8988T (cell line): Measurements from ENCODE around the gene KCNJ15.
"Not testable (repeated sequence)": the region's sequence is repeated elsewhere in the genome, so short reads cannot be mapped to it uniquely, and the experiment has no call there.

Source experiments
- DNase-seq: peaks from one replicate; pipeline ENCODE4 v3.0.0; 2011

Gene KCNJ15

DNA sequence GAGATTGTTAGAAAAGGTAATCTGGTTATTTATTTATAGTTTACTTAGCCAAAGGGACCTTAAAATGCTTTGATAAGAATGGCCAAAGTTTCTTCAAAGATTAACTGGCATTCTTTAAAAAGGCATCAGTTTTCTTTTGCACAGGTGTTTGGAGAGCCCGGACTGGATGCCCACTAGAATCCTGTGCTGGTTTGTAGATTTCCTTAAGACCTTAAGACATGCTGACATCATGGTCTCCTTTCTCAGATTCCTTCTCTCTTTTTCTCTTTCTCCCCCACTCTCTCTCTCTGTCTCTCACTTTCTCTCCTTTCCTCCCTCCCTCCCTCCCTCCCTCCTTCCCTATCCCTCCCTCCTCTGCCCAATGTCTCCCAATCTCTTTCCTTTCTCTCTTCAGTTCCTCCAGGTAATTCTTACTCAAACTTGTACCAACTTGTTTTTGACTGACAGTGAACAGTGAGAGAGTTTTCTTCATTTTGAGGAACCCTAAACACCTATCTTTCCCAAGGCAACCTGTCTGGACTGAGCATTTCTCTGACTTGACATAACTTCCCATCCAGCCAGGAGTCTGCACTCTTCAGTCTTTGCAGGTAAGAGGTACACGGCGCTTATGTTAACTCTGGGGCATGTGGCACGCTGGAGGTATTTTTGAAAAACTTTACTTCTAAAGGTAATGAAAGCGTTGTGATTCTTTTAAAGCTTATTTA, at the start of gene KCNJ15:
KCNJ15 (plus strand) TSS at position 393 of the 704 bp plus-strand sequence. CDS start 42,271 bp downstream, outside the sequence.
- DNase-seq: no peak

DNA sequence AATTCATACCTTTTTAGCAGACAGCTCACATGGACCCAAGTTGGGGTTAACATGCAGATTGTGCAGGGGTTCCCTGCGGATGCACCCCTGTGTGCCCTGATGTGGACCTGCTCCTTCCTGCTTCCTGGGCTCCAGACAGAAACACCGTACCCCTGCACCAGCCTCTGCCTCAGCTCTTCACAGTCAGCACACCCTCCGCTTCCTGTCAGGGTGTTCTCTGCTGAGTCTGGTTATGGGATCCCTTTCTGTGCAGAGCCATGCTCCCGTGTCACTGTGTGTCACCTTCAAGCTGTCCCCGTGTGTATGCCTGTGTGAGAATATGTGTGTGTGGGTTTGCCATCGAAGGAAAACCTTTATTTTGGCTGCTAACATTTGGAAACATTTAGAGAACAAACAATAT, 48.7 kb upstream of the KCNJ15 start:
- DNase-seq: no peak

DNA sequence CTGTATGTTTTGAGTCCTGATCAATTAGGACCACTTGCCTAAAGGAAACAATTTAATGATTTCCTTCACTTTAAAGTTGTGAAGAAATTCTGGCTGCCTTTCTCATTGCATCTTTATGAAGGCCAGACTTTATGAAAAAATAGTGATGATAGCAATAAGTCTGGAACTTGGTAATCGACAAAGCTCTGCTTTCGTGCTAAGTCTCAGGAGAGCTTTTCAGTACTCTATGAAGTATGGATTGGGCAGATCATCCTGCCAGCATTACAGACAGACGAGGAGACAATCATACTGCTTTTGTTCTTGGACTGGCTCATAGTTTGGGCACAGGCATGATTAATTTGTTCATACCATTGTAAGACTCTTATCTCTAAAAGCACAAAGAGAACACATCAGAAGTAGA, 45.5 kb upstream of the KCNJ15 start:
- DNase-seq: no peak

DNA sequence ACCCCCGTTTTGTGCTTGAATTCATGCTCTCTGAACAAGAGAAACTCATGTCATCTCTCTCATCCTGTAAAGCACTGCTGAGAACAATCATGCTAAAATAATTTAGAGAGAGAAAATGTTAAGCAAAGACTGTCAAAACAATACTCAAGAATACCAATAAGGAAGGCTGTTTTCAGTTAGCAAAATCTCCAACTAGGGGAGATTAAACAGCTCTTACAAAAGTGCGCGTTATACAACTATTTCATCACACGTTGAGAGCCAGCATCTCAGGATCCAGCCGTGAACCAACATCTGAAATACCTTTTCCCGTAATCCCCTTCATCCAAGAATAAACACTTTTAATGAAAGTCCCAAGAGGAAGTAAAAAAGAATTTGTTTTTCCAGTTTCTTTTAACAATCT, 44.1 kb upstream of the KCNJ15 start:
- DNase-seq: no peak

DNA sequence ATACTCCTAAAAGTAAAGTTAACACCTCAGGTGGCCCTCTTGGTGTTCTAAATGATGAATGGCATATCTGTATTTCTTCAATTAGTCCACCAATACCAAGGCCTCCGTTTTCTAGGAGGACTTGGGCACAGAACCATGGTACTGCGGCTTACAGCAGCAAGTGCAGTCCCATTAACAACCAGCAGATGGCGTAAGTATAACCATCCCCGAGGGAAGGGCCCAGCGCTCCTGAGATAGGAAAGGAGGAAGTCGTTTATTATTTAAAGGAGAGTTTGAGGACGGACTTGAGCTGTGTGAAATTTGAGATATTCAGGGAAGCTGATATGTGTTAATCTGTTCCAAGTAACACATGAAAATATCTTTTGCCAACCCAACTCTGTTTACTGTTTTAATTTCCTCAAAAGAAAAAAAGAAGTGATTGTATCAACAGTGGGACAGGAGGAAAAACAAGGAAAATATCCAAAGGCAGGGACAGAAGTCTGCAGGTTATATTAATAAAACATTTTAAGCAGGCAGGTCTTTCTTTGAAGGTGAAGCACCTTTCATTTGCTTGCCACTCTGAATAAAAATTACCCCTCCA, 37.7 kb upstream of the KCNJ15 start:
- DNase-seq: peak; percentile 11

DNA sequence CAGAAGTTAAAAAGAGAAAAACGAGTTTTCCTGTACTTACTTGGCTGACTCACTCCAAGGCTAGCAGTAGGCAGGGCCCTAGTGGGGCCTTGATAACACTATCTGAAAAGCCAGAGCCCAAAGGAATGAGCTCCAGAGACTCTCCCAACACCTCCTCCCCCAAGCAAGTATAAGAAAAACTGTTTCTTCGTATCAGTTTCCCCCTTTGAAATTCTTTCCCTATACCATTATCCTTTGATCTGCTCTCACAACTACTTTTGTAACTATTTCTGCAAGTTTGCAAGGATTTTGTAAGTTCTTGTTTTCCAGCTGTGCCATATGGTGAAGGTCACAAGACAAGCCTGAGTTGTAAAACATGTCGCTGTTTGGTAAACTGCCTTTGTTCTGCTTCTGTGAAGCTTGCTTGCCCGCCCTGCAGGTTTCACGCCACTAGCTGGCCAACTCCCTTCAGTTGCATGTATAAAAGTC, 36.5 kb upstream of the KCNJ15 start:
- no peak for DNase-seq

DNA sequence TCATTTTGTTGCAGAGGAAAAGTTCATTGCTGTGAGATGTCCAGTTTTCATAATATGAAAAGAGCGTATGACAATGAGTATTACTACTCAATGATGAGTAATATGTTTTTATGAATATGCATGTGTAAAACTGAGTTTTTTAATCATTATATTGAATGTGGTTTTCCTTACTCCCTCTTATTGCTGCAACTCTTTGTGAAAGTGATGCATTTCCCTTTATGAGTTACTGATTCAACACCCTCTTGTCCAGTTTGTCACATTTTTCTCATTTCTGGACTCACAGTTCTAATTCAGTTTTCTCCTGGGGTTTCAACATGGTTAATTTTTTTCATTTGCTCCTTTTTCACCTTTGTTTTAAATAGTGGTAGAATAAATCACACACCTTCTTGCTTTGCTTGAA, 35.2 kb upstream of the KCNJ15 start:
- DNase-seq: no peak

DNA sequence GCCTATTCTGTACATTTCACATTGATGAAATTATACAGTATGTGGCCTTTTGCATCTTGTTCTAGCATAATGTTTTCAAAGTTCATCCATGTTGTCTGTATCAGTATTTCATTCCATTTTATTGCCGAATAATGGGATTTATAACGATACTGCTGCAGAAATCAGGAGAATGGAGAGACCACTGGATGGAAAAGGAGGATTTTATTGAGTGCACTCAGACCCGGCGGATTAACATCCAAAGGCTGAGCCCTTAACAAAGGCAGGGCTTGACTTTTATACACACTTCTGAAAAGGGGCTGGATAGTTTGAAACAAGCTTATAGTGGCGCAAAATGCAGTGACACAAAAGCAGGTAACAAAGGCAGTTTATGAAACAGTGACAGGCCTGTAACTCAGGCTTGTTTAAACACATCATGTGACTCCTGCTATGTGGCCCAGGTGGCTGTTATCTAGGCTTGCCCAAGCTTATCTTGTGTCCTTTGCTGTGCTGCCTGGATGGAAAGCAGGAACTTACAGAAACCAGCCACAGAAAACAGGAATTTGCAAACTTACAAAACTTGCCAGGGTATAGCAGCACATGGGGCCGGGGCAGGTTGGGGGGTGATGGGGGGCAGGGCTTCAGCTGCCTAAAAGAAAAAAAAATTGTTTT, 32.8 kb upstream of the KCNJ15 start:
- DNase-seq: no peak

DNA sequence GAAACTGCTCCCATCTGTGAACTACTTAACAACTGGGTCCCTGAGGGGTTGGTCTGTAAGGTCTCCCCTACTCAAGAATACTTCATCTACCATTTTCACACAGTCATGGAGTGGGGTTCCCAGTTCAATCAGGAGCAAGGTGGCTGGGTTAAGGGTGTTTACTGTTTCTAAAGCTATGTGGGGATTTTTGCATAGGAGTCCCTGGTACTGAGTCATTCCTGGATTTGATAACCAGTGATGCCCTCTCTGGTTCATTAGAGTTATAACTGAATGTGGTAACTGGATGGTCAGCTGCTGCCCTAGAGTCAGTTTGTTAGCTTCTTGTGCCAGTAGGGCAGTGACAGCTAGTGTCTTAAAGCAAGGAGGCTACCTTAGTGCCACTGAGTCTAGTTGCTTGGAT, 29.4 kb upstream of the KCNJ15 start:
- DNase-seq: no peak

DNA sequence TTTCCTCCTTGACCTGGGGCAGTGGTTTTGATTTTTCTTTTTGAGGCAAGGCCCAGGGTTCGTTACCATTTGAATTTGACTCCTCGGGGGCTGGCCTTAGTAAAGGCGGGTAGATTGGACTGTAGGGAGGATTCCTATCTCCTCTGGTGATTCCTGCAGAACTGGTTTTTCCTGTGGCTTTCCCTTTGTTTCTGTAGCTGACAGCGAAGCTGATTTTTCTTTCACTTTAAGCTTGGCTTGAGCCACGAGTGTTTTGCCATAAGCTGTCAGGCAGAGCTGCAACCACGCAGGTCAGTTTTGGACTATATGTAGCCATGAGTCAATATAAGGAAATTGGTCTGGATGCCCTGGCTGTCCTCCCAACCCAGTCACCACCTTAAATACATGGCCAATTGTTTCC, 28.7 kb upstream of the KCNJ15 start:
- no peak for DNase-seq

DNA sequence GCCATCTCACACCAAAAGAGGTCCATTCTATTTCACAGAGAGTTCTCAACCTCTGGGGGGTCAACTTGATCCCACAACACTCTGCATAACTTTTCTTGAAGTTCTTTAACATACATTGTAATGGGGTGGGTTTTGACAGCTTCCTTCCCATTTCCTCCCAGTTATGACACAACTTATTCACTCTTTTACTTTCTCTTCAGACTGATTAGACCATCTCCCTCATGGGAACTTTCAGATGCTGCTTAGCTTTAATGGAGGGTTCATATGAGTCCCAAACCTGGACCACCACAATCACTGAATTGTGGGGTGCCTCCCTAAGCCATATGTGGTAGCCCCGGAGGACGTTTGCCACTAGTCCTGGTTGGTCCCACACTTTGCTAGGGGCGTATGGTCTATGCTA, 28.3 kb upstream of the KCNJ15 start:
- DNase-seq: no peak

DNA sequence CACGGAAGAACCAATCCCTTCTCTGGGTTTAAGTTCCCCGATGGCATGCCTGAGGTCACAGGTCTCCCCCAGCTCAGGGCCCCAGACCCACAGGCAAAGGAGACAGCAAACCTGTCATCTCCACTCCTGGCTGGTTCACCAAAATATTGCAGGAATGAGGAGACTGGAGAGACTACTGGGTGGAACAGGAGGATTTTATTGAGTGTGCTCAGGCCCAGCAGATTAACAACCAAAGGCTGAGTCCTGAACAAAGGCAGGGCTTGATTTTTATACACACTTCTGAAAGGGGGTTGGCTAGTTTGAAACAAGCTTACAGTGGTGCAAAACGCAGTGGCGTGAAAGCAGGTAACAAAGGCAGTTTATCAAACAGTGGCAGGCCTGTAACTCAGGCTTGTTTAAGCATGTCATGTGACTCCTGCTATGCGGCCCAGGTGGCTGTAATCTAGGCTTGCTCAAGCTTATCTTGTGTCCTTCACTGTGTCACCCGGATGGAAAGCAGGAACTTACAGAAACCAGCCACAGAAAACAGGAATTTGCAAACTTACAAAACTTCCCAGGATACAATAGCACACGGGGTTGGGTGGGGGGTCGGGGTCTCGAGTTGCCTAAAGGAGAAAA, 27.4 kb upstream of the KCNJ15 start:
- DNase-seq: no peak

DNA sequence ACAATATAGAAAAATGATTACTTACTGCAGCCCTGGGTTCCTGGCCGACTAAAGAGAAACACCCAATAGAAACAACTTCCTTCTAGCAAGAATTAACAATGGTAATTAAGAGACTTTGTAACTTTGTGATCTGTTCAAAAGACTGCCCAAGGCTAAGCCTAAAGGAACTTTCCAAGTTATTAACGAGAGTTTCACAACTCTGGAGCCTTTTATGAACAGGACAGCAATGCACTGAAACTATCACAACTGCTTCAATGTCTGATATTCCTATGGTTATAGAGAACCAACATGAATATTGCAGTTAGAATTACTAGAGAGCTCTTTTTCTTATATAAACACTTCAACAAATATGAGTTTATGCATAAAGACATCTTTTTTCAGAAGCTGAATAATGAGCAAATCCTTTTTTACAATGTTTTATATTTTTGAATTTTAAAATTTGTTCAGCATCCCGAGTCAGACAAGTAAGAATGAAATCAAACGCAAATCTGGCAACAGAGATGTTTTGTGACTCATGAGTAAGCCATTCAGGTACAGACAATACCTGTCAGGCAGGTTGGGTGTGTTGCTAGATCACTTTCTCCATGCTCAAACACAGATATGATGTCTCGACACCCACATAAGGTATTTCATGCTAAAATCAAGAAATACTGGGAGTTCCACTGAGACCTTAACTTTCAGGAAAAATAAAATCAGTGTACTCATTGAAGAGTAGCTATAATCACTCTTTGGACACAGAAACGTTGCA, 22.2 kb upstream of the KCNJ15 start:
- DNase-seq: no peak

DNA sequence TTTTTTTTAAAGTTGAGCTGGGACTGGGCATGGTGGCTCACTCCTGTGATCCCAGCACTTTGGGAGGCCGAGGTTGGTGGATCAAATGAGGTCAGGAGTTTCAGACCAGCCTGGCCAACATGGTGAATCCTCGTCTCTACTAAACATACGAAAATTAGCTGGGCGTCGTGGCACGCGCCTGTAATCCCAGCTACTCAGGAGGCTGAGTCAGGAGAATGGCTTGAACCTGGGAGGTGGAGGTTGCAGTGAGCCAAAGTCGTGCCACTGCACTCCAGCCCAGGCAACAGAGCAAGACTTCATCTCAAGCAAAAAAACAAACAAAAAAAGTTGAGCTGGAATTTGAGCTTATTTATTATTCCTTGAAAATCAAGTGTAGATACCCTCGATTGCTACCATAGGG, 21.5 kb upstream of the KCNJ15 start:
- not testable (repeated sequence) for DNase-seq

DNA sequence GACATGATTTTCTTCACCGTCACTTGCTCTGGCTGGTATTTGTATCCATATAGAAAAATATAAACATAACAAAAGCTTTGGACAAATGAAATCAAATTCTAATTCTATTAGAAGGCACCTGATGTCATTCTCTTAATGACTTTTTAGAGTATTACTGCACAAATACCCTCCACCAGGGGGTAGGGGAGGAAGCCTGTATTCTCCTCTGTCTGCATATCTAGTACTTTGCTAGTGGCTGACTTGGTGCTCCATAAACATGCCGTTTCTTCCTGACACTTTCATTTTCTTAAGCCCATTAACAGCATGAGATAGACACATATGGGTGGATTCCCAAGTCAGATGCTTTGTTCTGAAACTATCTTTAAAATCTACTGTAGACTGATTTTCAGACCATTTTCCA, 20.6 kb upstream of the KCNJ15 start:
- no peak for DNase-seq

DNA sequence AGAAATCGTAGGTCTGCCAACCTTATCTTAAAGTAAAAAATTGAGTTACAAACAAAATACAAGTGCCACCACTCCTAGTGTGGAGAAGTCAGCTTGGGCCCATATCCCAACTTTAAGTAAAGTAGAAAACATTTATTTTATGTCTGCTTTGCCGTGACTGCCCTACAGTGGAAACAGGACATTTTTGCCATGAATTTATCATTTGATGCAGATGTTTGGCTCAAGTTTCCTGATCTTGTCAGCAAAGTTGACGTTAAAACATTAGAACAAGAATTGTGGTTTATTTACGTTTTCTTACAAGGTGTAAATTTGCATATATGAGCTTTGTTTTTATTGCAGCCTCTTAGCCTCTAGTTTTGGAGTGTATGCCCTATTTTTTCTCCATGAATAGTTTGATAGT, 17.1 kb upstream of the KCNJ15 start:
- no peak for DNase-seq

DNA sequence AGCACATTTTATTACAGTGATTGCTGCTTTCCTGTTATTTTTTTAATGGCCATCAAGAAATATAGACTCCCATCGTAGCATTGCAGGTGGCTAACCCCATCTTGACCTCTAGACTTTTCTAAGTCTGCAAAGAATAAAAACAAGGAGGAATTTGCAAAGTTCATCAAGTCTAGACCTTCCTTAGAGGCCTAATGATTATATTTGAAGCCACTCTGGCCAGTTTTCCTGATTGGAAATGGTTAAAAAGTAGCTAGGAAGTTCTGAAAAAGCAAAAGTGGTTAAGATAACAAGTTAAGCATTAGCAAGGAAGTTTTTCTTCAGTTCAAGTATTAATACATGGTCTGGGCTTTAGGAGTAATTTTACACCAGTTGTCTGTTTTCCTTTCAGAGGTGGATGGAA, 16.7 kb upstream of the KCNJ15 start:
- DNase-seq: no peak

DNA sequence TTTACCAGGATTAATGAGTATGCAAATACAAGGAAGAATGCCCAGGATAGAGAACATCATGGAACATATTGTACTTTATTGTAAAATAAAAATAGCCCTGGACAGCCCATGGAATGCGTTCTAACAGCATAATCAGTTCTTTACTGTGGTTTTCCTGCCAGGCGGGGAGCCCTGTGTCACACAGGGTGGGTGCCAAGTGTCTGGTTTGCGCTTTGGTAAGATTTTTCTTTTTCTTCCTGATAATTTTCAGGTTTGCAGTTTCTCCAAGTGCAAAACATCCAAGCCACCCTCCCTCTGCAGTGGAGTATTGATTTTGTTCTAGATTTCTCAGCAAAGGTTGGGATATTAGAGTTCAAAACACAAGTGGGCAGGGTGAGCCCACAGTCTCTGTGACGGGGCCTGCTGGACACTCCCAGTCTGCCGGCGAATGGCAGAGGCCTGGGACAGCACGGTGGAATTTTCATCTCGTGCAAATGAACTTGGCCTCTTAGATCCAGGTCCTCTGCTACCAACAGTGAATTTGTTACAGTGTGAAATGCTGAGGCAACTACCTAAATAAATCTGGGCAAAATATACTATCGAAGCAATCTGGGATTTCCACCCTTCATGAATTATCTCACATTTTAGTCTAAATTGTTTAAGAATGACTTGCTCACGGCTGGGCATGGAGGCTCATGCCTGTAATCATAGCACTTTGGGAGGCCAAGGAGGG, 15.6 kb upstream of the KCNJ15 start:
- DNase-seq: no peak

DNA sequence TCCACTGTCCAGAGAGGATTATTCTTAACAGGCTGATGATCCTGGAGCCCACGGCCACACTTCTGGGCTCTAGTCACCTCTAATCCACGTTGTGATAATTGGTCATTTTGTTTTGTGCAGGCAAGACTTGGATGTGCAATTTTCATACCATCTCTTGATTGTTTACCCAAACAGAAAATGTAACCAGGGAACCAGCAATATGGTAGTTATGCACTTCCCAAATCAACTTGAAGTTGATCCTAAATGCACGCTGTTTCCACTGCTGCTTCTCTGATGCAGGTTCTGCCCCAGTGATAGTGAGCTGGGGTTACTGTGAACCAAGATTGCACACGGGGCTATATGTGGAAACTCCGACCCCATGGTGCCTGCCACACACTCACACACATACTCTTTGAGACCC, 14.7 kb upstream of the KCNJ15 start:
- DNase-seq: no peak

DNA sequence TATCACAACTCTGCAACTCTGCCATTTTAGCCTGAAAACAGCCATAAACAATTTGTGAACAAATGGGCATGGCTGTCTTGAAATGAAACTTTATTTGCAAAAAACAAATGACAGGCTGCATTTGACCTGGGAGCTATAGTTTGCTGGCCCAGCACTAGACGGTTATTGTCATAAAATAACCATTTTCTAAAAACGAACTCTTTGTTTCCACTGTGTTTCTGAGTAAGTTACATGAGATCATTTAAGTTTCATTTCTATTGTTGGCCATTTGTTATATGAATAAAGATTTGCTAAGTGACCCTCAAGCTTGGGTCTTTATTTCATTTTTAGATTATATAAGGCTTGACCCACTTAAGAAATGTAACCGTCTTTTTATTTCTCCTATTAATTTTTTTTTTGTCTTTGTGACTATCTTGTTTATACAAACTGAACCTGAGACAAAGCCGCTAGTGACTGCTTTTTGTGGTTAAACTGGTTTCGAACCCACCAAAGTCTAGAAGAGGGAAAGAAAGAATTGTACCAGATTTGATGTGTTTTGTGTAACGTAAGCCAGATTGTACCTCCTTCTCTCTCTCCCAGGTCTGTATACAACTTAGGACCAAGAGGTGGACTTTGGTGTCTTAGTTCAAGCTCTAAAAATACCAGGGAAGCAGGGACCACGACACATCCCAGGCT, 12.9 kb upstream of the KCNJ15 start:
- DNase-seq: no peak

DNA sequence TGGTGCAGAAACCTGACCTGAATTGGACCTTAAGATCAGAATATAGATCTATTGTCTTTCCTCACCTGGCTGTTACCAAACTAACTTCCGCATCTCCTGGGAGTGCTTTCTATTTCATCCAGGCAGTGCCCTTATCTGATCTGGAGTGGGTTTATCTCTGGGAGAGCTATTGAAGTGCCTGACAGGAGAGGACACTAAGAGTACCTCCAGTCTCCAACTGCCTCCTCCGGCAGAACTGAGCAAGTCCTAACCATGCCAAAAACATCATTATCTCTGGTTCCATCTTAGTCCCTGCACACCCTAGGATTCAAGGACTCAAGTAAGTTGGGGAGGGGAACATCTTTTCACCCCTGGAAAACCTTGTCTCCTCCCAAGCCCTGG, 12.4 kb upstream of the KCNJ15 start:
- no peak for DNase-seq
